ENCODE data around the gene SLC5A7.

The SLC5A7 gene

GRCh38 chr2:108023776-108024175 is 37.5 kb downstream of the SLC5A7 start:
- H3K4me2 ChIP-seq (ENCODE audit: low read depth, low read length), result no peak overlapping the region
- H3K27ac ChIP-seq (ENCODE audit: low read length), result no peak overlapping the region
- no peak for DNase-seq
- no peaks in the 10 kb centered on the region for H3K9me3 ChIP-seq (replicated peaks; ENCODE audit: insufficient read depth, low read length)
- H3K27me3 ChIP-seq (replicated peaks; ENCODE audit: insufficient read depth, low read length), result no peaks in the 10 kb centered on the region
- H3K9ac ChIP-seq (ENCODE audit: low read length), result no peak overlapping the region
- no peaks in the 10 kb centered on the region for H3K79me2 ChIP-seq (ENCODE audit: low read length)
- H3K4me3 ChIP-seq (ENCODE audit: low read length), result no peak overlapping the region
- H2AFZ ChIP-seq (ENCODE audit: low read length), result no peak overlapping the region
- H3K9me2 ChIP-seq (replicated peaks; ENCODE audit: insufficient read depth, low read length), result no peaks in the 10 kb centered on the region
- H3F3A ChIP-seq (ENCODE audit: insufficient read depth, low read length), result no peaks in the 10 kb centered on the region
- no peaks in the 10 kb centered on the region for H3K36me3 ChIP-seq (replicated peaks; ENCODE audit: insufficient read depth, low read length)
- no peaks in the 10 kb centered on the region for H4K20me1 ChIP-seq (ENCODE audit: insufficient read depth, low read length)
- H3K4me1 ChIP-seq (ENCODE audit: low read length), result no peaks in the 10 kb centered on the region
- TF ChIP-seq EZH2phosphoT487 (IDR thresholded peaks at IDR 0.05; ENCODE audit: low read length) (no peak), EZH2 (optimal IDR thresholded peaks at IDR 0.05; ENCODE audit: low read depth, low read length) (no peak), CTCF (IDR thresholded peaks at IDR 0.05; ENCODE audit: low read length) (no peak)

- H3K27me3 ChIP-seq (replicated peaks; ENCODE audit: insufficient read depth, low read length), result no peaks in the 10 kb centered on the region
- H3K4me1 ChIP-seq (ENCODE audit: low read length), result no peaks in the 10 kb centered on the region
- H3K9me2 ChIP-seq (replicated peaks; ENCODE audit: insufficient read depth, low read length), result no peaks in the 10 kb centered on the region
- no peak for TF ChIP-seq EZH2phosphoT487 (IDR thresholded peaks at IDR 0.05; ENCODE audit: low read length)
- TF ChIP-seq EZH2 (optimal IDR thresholded peaks at IDR 0.05; ENCODE audit: low read depth, low read length), result no peak
- TF ChIP-seq CTCF (IDR thresholded peaks at IDR 0.05; ENCODE audit: low read length), result no peak
- no peak overlapping the region for H3K27ac ChIP-seq (ENCODE audit: low read length)
- H3K4me2 ChIP-seq (ENCODE audit: low read depth, low read length), result no peak overlapping the region
- H3K36me3 ChIP-seq (replicated peaks; ENCODE audit: insufficient read depth, low read length), result no peaks in the 10 kb centered on the region
- no peaks in the 10 kb centered on the region for H3K79me2 ChIP-seq (ENCODE audit: low read length)
- no peak overlapping the region for H3K4me3 ChIP-seq (ENCODE audit: low read length)
- no peaks in the 10 kb centered on the region for H3F3A ChIP-seq (ENCODE audit: insufficient read depth, low read length)
- H3K9me3 ChIP-seq (replicated peaks; ENCODE audit: insufficient read depth, low read length), result no peaks in the 10 kb centered on the region
- DNase-seq, result no peak
- H4K20me1 ChIP-seq (ENCODE audit: insufficient read depth, low read length), result no peaks in the 10 kb centered on the region
- no peak overlapping the region for H3K9ac ChIP-seq (ENCODE audit: low read length)
- no peak overlapping the region for H2AFZ ChIP-seq (ENCODE audit: low read length)
These were observed 39.9 kb downstream of the SLC5A7 start for GRCh38 chr2:108026092-108026794.

- H3K9ac ChIP-seq (ENCODE audit: low read length), result no peak overlapping the region
- H4K20me1 ChIP-seq (ENCODE audit: insufficient read depth, low read length), result no peaks in the 10 kb centered on the region
- DNase-seq, result no peak
- no peak overlapping the region for H3K4me2 ChIP-seq (ENCODE audit: low read depth, low read length)
- H3K9me3 ChIP-seq (replicated peaks; ENCODE audit: insufficient read depth, low read length), result no peaks in the 10 kb centered on the region
- H3K36me3 ChIP-seq (replicated peaks; ENCODE audit: insufficient read depth, low read length), result no peaks in the 10 kb centered on the region
- H3K9me2 ChIP-seq (replicated peaks; ENCODE audit: insufficient read depth, low read length), result no peaks in the 10 kb centered on the region
- H3K79me2 ChIP-seq (ENCODE audit: low read length), result no peaks in the 10 kb centered on the region
- no peaks in the 10 kb centered on the region for H3K27me3 ChIP-seq (replicated peaks; ENCODE audit: insufficient read depth, low read length)
- H3F3A ChIP-seq (ENCODE audit: insufficient read depth, low read length), result no peaks in the 10 kb centered on the region
- H3K27ac ChIP-seq (ENCODE audit: low read length), result no peak overlapping the region
- H3K4me3 ChIP-seq (ENCODE audit: low read length), result no peak overlapping the region
- TF ChIP-seq EZH2 (optimal IDR thresholded peaks at IDR 0.05; ENCODE audit: low read depth, low read length), result no peak
- H3K4me1 ChIP-seq (ENCODE audit: low read length), result no peaks in the 10 kb centered on the region
- H2AFZ ChIP-seq (ENCODE audit: low read length), result no peak overlapping the region
These were observed 43.2 kb downstream of the SLC5A7 start for GRCh38 chr2:108029496-108029895.

GRCh38 chr2:108029912-108030311 is 43.6 kb downstream of the SLC5A7 start:
- TF ChIP-seq EZH2phosphoT487 (IDR thresholded peaks at IDR 0.05; ENCODE audit: low read length), result no peak
- TF ChIP-seq CTCF (IDR thresholded peaks at IDR 0.05; ENCODE audit: low read length), result no peak
- no peak for TF ChIP-seq EZH2 (optimal IDR thresholded peaks at IDR 0.05; ENCODE audit: low read depth, low read length)
- no peaks in the 10 kb centered on the region for H3K9me2 ChIP-seq (replicated peaks; ENCODE audit: insufficient read depth, low read length)
- no peaks in the 10 kb centered on the region for H3K27me3 ChIP-seq (replicated peaks; ENCODE audit: insufficient read depth, low read length)
- no peaks in the 10 kb centered on the region for H3K79me2 ChIP-seq (ENCODE audit: low read length)
- DNase-seq, result no peak
- H3F3A ChIP-seq (ENCODE audit: insufficient read depth, low read length), result no peaks in the 10 kb centered on the region
- H3K9me3 ChIP-seq (replicated peaks; ENCODE audit: insufficient read depth, low read length), result no peaks in the 10 kb centered on the region
- H3K27ac ChIP-seq (ENCODE audit: low read length), result no peak overlapping the region
- no peak overlapping the region for H3K4me2 ChIP-seq (ENCODE audit: low read depth, low read length)
- H4K20me1 ChIP-seq (ENCODE audit: insufficient read depth, low read length), result no peaks in the 10 kb centered on the region
- H3K9ac ChIP-seq (ENCODE audit: low read length), result no peak overlapping the region
- H3K36me3 ChIP-seq (replicated peaks; ENCODE audit: insufficient read depth, low read length), result no peaks in the 10 kb centered on the region
- H2AFZ ChIP-seq (ENCODE audit: low read length), result no peak overlapping the region
- no peaks in the 10 kb centered on the region for H3K4me1 ChIP-seq (ENCODE audit: low read length)
- H3K4me3 ChIP-seq (ENCODE audit: low read length), result no peak overlapping the region
